ENCODE results near the gene NCKAP5L.
"Not testable (repeated sequence)": the region's sequence is repeated elsewhere in the genome, so short reads cannot be mapped to it uniquely, and the experiment has no call there.

The NCKAP5L gene

GRCh38 chr12:49776858-49777257, 51.4 kb downstream of the NCKAP5L start:
- no peak for TF ChIP-seq CTCF (conservative IDR thresholded peaks at IDR 0.05; ENCODE audit: low read length)
- Histone ChIP-seq H3K4me3 (ENCODE audit: low read length, poor library complexity, severe bottlenecking) (no peak overlapping the region), H4K20me1 (ENCODE audit: insufficient read depth, low read length, poor library complexity, severe bottlenecking) (no peaks in the 10 kb centered on the region), H3K79me2 (ENCODE audit: insufficient read depth, low read length) (no peaks in the 10 kb centered on the region), H3F3A (ENCODE audit: low read depth) (no peaks in the 10 kb centered on the region), H3K27me3 (ENCODE audit: insufficient read depth, low read length, poor library complexity, severe bottlenecking) (no peaks in the 10 kb centered on the region), H3K36me3 (ENCODE audit: insufficient read depth, low read length) (no peaks in the 10 kb centered on the region), H3K4me2 (ENCODE audit: low read depth, low read length, poor library complexity, severe bottlenecking) (no peak overlapping the region), H2AFZ (ENCODE audit: low read length) (peak overlapping the region; percentile 65), H3K9me2 (replicated peaks; ENCODE audit: low read depth, low read length) (no peaks in the 10 kb centered on the region), H3K9me3 (ENCODE audit: insufficient read depth, low read depth, low read length) (no peaks in the 10 kb centered on the region), H3K9ac (ENCODE audit: low read depth, low read length, poor library complexity, severe bottlenecking) (no peak overlapping the region), H3K4me1 (ENCODE audit: insufficient read depth, low read length, poor library complexity, severe bottlenecking) (peaks cover 8% of the 10 kb centered on the region)

GRCh38 chr12:49776413-49776812, 51.8 kb downstream of the NCKAP5L start:
- H2AFZ ChIP-seq (ENCODE audit: low read length) = peak overlapping the region; percentile 65
- H3K9ac ChIP-seq (ENCODE audit: low read depth, low read length, poor library complexity, severe bottlenecking) = no peak overlapping the region
- peaks cover 8% of the 10 kb centered on the region for H3K4me1 ChIP-seq (ENCODE audit: insufficient read depth, low read length, poor library complexity, severe bottlenecking)
- no peak overlapping the region for H3K4me3 ChIP-seq (ENCODE audit: low read length, poor library complexity, severe bottlenecking)
- H3K4me2 ChIP-seq (ENCODE audit: low read depth, low read length, poor library complexity, severe bottlenecking) = no peak overlapping the region
- no peaks in the 10 kb centered on the region for H3K79me2 ChIP-seq (ENCODE audit: insufficient read depth, low read length)
- H4K20me1 ChIP-seq (ENCODE audit: insufficient read depth, low read length, poor library complexity, severe bottlenecking) = no peaks in the 10 kb centered on the region
- H3K9me3 ChIP-seq (ENCODE audit: insufficient read depth, low read depth, low read length) = no peaks in the 10 kb centered on the region
- TF ChIP-seq CTCF (conservative IDR thresholded peaks at IDR 0.05; ENCODE audit: low read length) = peak; percentile 84
- no peak for TF ChIP-seq EZH2phosphoT487 (IDR thresholded peaks at IDR 0.05; ENCODE audit: borderline replicate concordance)
- H3K27me3 ChIP-seq (ENCODE audit: insufficient read depth, low read length, poor library complexity, severe bottlenecking) = no peaks in the 10 kb centered on the region
- H3K9me2 ChIP-seq (replicated peaks; ENCODE audit: low read depth, low read length) = no peaks in the 10 kb centered on the region
- no peaks in the 10 kb centered on the region for H3K36me3 ChIP-seq (ENCODE audit: insufficient read depth, low read length)
- H3F3A ChIP-seq (ENCODE audit: low read depth) = no peaks in the 10 kb centered on the region

- H3K79me2 ChIP-seq (ENCODE audit: insufficient read depth, low read length); H2AFZ ChIP-seq (ENCODE audit: low read length); H3K9me2 ChIP-seq (replicated peaks; ENCODE audit: low read depth, low read length); H4K20me1 ChIP-seq (ENCODE audit: insufficient read depth, low read length, poor library complexity, severe bottlenecking); H3K27me3 ChIP-seq (ENCODE audit: insufficient read depth, low read length, poor library complexity, severe bottlenecking); H3F3A ChIP-seq (ENCODE audit: low read depth); H3K36me3 ChIP-seq (ENCODE audit: insufficient read depth, low read length); H3K4me3 ChIP-seq (ENCODE audit: low read length, poor library complexity, severe bottlenecking); H3K9ac ChIP-seq (ENCODE audit: low read depth, low read length, poor library complexity, severe bottlenecking); H3K4me2 ChIP-seq (ENCODE audit: low read depth, low read length, poor library complexity, severe bottlenecking); H3K9me3 ChIP-seq (ENCODE audit: insufficient read depth, low read depth, low read length); H3K4me1 ChIP-seq (ENCODE audit: insufficient read depth, low read length, poor library complexity, severe bottlenecking): not testable (repeated sequence)
Measured at GRCh38 chr12:49773102-49773501, 55.1 kb downstream of the NCKAP5L start.

GRCh38 chr12:49767333-49767732, 60.9 kb downstream of the NCKAP5L start:
- peaks cover 21% of the 10 kb centered on the region for H3K36me3 ChIP-seq (ENCODE audit: insufficient read depth, low read length)
- no peak overlapping the region for H3K9ac ChIP-seq (ENCODE audit: low read depth, low read length, poor library complexity, severe bottlenecking)
- no peaks in the 10 kb centered on the region for H3K9me2 ChIP-seq (replicated peaks; ENCODE audit: low read depth, low read length)
- H3K4me3 ChIP-seq (ENCODE audit: low read length, poor library complexity, severe bottlenecking) = no peak overlapping the region
- H3K79me2 ChIP-seq (ENCODE audit: insufficient read depth, low read length) = no peaks in the 10 kb centered on the region
- peaks cover 13% of the 10 kb centered on the region for H4K20me1 ChIP-seq (ENCODE audit: insufficient read depth, low read length, poor library complexity, severe bottlenecking)
- H3F3A ChIP-seq (ENCODE audit: low read depth) = peaks cover 23% of the 10 kb centered on the region
- peaks cover 28% of the 10 kb centered on the region for H3K4me1 ChIP-seq (ENCODE audit: insufficient read depth, low read length, poor library complexity, severe bottlenecking)
- TF ChIP-seq CTCF (conservative IDR thresholded peaks at IDR 0.05; ENCODE audit: low read length) (no peak), EZH2phosphoT487 (IDR thresholded peaks at IDR 0.05; ENCODE audit: borderline replicate concordance) (no peak)
- no peaks in the 10 kb centered on the region for H3K9me3 ChIP-seq (ENCODE audit: insufficient read depth, low read depth, low read length)
- no peak overlapping the region for H2AFZ ChIP-seq (ENCODE audit: low read length)
- no peaks in the 10 kb centered on the region for H3K27me3 ChIP-seq (ENCODE audit: insufficient read depth, low read length, poor library complexity, severe bottlenecking)
- H3K4me2 ChIP-seq (ENCODE audit: low read depth, low read length, poor library complexity, severe bottlenecking) = no peak overlapping the region
